GM19328 (cell line): ENCODE results near the gene TM4SF5.
"Not testable (repeated sequence)": the region's sequence is repeated elsewhere in the genome, so short reads cannot be mapped to it uniquely, and the experiment has no call there.

Source experiments
- ATAC-seq: cut with Tn5 transposase; IDR thresholded peaks from one replicate; pipeline ENCODE4 v1.9.1; 2021; ENCODE audit warnings: mild to moderate bottlenecking, moderate library complexity; ENCODE audit not compliant: unreplicated experiment

TM4SF5 gene

DNA sequence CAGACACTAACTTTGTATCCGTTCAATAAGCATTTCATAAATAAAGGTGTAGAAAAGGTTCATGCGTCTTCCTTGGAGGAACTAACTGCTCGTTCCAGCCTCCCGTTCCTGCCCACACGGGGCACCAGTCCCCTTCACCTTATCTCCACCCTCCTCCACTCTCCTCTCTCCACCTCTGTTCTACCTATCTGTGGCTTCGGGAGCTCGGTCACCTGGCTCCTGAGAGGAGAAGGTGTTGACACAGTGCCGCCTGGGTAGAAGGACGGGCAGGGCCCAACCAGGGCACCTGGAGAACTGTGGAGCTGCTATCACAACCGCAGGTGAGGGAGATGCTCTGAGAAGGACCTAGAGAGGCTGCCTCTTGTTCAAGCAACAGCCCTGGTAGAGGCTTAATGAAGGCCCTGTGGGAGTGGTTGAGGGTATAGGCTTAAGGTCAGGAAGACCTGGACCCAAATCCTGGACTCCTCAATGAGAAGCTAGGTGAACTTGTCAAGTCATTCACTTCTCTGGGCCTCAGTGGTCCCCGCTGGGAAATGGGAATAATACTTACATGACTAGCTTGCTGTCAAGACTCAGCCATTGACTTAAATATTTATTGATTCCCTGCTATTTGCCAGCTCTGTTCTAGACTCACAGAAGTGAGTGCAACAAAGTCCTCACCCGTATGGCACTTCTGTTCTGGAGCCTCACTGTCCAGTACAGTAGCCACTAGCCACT, 51.8 kb downstream of the TM4SF5 start:
- ATAC-seq, result no peak

DNA sequence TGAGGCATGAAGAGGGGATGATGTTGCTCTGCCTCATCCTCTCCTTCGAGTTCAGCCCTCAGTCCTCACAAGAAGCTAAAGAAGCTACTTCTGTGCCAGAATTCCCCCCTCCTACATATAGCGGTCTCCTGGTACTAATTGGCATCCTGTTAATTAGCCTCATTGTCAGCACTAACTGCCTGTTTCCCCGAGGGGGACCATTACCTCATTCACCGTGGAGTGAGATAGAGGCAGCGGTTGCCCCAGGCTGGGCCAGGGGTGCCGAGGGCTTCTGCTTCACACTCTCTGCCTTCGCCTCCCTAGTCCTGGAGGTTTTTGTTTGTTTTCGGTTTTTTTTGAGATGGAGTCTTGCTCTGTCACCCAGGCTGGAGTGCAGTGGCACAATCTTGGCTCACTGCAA, 55.7 kb downstream of the TM4SF5 start:
- no peak for ATAC-seq

DNA sequence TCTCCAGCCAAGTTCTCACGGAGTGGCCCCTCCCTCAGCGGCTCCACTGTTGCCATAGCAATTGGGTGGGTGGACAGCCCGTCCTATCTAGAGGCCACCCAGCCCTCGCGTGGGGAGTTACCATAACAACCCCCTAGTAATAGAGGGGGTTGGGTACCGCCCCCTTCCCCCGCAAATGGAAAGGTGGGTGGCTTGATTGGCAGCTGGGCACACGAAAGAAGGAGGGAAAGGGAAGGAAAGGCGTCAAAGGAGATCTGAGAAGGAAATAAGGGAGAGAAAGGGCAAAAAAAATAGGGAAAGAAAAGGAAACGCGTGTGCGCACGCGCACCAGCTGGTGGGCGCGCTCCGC, 61.1 kb downstream of the TM4SF5 start:
- not testable (repeated sequence) for ATAC-seq
